PFSK-1 (cell line): ENCODE data around the gene DGKH.

ENCODE experiments used
- FOXP2 ChIP-seq: optimal IDR thresholded peaks from 2 replicates; pipeline ENCODE3; 2011; ENCODE audit warnings: borderline replicate concordance, control low read depth, inconsistent platforms; ENCODE audit not compliant: insufficient read depth; ENCODE audit errors: extremely low read length, extremely low read depth
- POLR2AphosphoS5 ChIP-seq: IDR thresholded peaks from 2 replicates; pipeline ENCODE4 v1.6.1; 2012; ENCODE audit warnings: low read depth, mild to moderate bottlenecking, control low read depth, low read length, moderate library complexity
- REST ChIP-seq, 2 experiments: IDR thresholded peaks; 2 replicates each; pipeline versions ENCODE4 v1.6.1 to v1.8.0; 2011 to 2012; ENCODE audit warnings: low read depth in 2 of 2, low read length in 2 of 2, control low read depth in 1 of 2, inconsistent platforms in 1 of 2, mild to moderate bottlenecking in 1 of 2, moderate library complexity in 1 of 2; ENCODE audit not compliant: insufficient read depth in 1 of 2
- SIN3A ChIP-seq: IDR thresholded peaks from 2 replicates; pipeline ENCODE4 v1.6.1; 2012; ENCODE audit warnings: mild to moderate bottlenecking, low read length, moderate library complexity, borderline replicate concordance; ENCODE audit not compliant: insufficient read depth
- TAF1 ChIP-seq: IDR thresholded peaks from 2 replicates; pipeline ENCODE4 v1.6.1; 2012; ENCODE audit warnings: low read length, control low read depth, borderline replicate concordance; ENCODE audit not compliant: insufficient read depth

DGKH gene

DNA sequence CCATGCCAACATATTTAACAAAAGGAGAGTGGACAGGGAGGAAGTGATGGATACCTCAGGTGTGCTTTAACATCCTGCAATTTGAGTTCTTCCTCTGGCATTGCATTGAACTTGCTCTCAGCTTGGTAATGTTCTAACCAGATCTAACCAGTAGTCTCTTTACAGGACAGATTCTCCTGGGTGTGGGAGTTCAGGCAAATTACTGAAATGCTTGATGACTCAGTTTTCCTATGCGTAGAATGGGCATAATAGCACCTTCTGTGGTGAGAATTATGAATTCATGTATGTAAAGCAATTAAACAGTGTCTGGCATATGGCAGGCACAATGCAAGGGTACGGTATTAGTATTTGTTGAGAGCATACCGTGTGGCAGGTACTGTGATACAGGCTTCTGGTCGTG is 227.1 kb downstream of the DGKH start:
- TF ChIP-seq POLR2AphosphoS5 (no peak), TAF1 (no peak)

GRCh38 chr13:42276683-42277082 is 228.2 kb downstream of the DGKH start:
- no peak for TF ChIP-seq SIN3A
- TF ChIP-seq POLR2AphosphoS5 = no peak
- no peak for TF ChIP-seq TAF1
- TF ChIP-seq REST (IDR thresholded peaks at IDR 0.05; ENCODE audit: insufficient read depth in 1 of 2, low read depth in 2 of 2, low read length in 2 of 2) = no peak
- no peak for TF ChIP-seq FOXP2

DNA sequence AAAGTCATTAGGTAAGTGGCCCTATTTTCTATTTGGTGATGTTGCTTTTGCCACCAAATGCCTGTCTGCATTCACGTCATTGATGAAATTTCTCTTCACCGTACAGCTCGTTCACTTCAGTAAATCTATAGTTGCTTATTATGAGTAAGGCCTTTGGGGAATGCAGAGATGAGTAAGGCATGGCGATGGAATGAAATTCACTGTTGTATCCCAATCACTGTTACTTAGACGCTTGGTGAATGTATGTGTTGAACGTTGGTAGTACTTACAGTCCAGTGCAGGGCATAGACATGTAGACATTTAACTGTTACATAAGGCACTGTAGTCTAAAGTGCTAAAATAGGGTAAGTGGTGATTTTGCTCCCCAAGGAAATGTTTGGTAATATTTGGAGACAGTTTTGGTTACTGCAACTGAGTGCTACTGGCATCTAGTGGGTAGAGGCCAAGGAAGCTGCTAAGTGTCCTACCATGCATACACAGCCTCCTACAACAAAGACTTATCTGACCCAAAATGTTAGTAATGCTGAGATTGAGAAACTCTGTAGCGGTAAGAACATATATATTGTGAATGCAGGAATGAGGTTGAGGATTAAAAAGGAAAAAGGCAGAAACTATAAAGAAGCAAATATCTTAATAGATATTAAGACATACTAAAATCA is 229.3 kb downstream of the DGKH start:
- TF ChIP-seq TAF1 = no peak
- no peak for TF ChIP-seq POLR2AphosphoS5
- TF ChIP-seq FOXP2 = no peak
- no peak for TF ChIP-seq SIN3A
- TF ChIP-seq REST (IDR thresholded peaks at IDR 0.05; ENCODE audit: insufficient read depth in 1 of 2, low read depth in 2 of 2, low read length in 2 of 2) = no peak

DNA sequence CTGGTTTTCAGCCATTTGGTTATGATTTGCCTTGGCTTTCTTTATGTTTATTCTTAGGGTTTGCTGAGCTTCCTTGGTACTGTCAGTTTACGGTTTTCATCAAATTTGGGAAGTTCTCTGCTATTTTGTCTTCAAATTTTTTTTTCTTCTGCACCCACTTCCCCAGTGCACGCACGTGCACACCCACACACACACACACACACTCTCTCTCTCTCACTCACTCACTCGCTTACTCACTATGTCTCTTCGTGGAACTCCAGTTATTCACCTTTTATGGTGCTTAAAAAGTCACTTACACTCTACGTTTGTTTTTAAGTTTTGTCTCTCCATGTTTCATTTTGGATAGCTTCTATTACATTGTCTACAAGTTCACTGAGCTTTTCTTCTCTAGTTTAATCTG is 230.6 kb downstream of the DGKH start:
- TF ChIP-seq SIN3A (no peak), REST (IDR thresholded peaks at IDR 0.05; ENCODE audit: insufficient read depth in 1 of 2, low read depth in 2 of 2, low read length in 2 of 2) (no peak), POLR2AphosphoS5 (no peak), FOXP2 (no peak), TAF1 (no peak)

DNA sequence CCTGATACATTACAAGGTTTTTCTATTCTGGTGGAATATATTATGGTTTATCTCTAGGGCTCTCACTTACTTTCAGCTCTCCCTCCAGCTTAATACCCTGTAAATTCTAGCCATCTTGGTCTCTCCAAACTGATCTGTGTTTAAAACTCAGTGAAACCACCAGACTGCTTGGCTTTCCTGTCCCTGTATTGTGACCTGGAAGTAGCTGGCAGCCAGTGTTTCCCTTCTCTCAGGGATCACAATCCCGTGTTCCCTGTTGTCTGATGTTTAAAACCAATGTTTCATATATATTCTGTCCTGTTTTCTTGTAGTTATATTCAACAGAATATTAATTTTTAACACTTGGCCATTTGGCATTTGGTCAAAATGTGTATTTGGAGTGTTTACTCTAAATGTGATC is 231.5 kb downstream of the DGKH start:
- TF ChIP-seq POLR2AphosphoS5 = no peak
- TF ChIP-seq FOXP2 = no peak
- no peak for TF ChIP-seq TAF1
- no peak for TF ChIP-seq REST (IDR thresholded peaks at IDR 0.05; ENCODE audit: insufficient read depth in 1 of 2, low read depth in 2 of 2, low read length in 2 of 2)
- no peak for TF ChIP-seq SIN3A
